ENCODE measurements around the gene RFC2. TPM values are rescaled to one million over a fixed set of nuclear protein-coding genes. Genes with fewer than 3 reads are reported as not detected.
A peak's percentile ranks its signal among the peaks of the same experiment; 100 is the strongest.

RFC2 gene
- total and polyA plus RNA-seq, 10 of the 15 experiments (the other 5 are each of a cell fraction or from before 2014, with no cell fraction given): 25.8 to 145 (median 90.9) TPM

DNA sequence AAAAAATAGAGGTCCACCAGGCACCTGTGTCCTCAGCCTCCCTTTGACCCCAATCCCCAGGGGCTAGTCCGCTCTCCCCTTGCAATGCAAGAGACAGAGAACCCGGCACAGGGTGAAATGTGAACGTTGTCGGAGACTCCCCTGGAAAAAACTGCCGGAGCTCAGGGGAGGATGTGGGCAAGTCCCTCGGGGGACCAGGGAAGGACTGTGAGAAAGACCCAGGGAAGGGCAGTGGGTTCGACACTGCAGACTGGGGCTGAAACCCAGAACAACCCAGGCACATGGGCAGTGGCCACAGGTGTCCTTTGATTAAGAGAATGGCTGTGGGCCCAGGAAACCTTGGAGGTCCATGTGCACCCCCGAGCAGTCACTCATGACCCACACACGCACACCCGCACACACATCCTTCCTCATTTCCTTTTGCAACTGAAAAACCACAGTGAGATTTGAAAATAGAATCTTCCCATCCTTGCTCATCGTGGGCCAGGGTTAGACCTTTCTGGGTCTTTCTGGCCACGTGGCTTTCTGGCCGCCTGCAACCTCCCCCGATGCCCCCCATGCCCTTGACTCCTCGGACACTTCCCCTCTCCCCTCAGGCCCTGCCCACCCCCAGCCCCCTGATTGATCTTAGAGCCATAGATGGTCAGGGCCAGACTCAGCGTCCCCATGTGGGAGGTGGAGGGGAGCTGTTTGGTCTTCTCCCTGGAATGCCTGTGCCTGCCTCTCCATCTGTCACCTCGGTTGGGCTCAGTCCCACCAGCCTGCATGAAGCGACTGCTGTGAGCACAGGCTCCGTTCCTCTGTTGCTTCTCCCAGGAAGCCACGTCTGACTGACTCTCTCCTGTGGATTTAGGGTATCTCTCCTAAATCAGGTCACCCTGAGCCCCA is 36.5 kb downstream of the RFC2 start (continued):
- TF ChIP-seq, protein P1, sequence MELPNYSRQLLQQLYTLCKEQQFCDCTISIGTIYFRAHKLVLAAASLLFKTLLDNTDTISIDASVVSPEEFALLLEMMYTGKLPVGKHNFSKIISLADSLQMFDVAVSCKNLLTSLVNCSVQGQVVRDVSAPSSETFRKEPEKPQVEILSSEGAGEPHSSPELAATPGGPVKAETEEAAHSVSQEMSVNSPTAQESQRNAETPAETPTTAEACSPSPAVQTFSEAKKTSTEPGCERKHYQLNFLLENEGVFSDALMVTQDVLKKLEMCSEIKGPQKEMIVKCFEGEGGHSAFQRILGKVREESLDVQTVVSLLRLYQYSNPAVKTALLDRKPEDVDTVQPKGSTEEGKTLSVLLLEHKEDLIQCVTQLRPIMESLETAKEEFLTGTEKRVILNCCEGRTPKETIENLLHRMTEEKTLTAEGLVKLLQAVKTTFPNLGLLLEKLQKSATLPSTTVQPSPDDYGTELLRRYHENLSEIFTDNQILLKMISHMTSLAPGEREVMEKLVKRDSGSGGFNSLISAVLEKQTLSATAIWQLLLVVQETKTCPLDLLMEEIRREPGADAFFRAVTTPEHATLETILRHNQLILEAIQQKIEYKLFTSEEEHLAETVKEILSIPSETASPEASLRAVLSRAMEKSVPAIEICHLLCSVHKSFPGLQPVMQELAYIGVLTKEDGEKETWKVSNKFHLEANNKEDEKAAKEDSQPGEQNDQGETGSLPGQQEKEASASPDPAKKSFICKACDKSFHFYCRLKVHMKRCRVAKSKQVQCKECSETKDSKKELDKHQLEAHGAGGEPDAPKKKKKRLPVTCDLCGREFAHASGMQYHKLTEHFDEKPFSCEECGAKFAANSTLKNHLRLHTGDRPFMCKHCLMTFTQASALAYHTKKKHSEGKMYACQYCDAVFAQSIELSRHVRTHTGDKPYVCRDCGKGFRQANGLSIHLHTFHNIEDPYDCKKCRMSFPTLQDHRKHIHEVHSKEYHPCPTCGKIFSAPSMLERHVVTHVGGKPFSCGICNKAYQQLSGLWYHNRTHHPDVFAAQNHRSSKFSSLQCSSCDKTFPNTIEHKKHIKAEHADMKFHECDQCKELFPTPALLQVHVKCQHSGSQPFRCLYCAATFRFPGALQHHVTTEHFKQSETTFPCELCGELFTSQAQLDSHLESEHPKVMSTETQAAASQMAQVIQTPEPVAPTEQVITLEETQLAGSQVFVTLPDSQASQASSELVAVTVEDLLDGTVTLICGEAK (IDR thresholded peaks at IDR 0.05; ENCODE audit: borderline replicate concordance): peak; percentile 42; the same call in 1 of the 2 replicates
- TF ChIP-seq CBX5 (IDR thresholded peaks at IDR 0.05; ENCODE audit: low read depth) (no peak), PML (IDR thresholded peaks at IDR 0.05; ENCODE audit: low read length) (no peak), HDGF (IDR thresholded peaks at IDR 0.05) (no peak), MYB (IDR thresholded peaks at IDR 0.05; ENCODE audit: borderline replicate concordance, low read depth, low read length) (no peak), RB1 (IDR thresholded peaks at IDR 0.05; ENCODE audit: borderline replicate concordance) (peak; percentile 97), NR2F1 (conservative IDR thresholded peaks at IDR 0.05) (peak; percentile 87), PAX8 (IDR thresholded peaks at IDR 0.05) (no peak), CREM (IDR thresholded peaks at IDR 0.05; ENCODE audit: low read depth) (peak; percentile 78), RBBP5 (conservative IDR thresholded peaks at IDR 0.05) (no peak), YBX1 (IDR thresholded peaks at IDR 0.05) (peak; percentile 88), JUND (IDR thresholded peaks at IDR 0.05; ENCODE audit: low read depth, low read length) (no peak), ZSCAN29 (IDR thresholded peaks at IDR 0.05) (no peak), WRNIP1 (IDR thresholded peaks at IDR 0.05; ENCODE audit: borderline replicate concordance, low read depth, low read length) (no peak), CHD4 (IDR thresholded peaks at IDR 0.05) (no peak), POLR2AphosphoS5 (IDR thresholded peaks at IDR 0.05; ENCODE audit: low read length) (peak; percentile 83; the same call in 1 of the 2 replicates), MTA2 (IDR thresholded peaks at IDR 0.05; ENCODE audit: low read depth) (peak; percentile 79)
- TF ChIP-seq, protein P2, sequence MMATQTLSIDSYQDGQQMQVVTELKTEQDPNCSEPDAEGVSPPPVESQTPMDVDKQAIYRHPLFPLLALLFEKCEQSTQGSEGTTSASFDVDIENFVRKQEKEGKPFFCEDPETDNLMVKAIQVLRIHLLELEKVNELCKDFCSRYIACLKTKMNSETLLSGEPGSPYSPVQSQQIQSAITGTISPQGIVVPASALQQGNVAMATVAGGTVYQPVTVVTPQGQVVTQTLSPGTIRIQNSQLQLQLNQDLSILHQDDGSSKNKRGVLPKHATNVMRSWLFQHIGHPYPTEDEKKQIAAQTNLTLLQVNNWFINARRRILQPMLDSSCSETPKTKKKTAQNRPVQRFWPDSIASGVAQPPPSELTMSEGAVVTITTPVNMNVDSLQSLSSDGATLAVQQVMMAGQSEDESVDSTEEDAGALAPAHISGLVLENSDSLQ (IDR thresholded peaks at IDR 0.05): peak; percentile 86
- TF ChIP-seq, protein P3, sequence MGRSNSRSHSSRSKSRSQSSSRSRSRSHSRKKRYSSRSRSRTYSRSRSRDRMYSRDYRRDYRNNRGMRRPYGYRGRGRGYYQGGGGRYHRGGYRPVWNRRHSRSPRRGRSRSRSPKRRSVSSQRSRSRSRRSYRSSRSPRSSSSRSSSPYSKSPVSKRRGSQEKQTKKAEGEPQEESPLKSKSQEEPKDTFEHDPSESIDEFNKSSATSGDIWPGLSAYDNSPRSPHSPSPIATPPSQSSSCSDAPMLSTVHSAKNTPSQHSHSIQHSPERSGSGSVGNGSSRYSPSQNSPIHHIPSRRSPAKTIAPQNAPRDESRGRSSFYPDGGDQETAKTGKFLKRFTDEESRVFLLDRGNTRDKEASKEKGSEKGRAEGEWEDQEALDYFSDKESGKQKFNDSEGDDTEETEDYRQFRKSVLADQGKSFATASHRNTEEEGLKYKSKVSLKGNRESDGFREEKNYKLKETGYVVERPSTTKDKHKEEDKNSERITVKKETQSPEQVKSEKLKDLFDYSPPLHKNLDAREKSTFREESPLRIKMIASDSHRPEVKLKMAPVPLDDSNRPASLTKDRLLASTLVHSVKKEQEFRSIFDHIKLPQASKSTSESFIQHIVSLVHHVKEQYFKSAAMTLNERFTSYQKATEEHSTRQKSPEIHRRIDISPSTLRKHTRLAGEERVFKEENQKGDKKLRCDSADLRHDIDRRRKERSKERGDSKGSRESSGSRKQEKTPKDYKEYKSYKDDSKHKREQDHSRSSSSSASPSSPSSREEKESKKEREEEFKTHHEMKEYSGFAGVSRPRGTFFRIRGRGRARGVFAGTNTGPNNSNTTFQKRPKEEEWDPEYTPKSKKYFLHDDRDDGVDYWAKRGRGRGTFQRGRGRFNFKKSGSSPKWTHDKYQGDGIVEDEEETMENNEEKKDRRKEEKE (IDR thresholded peaks at IDR 0.05): no peak
- TF ChIP-seq, protein P4, sequence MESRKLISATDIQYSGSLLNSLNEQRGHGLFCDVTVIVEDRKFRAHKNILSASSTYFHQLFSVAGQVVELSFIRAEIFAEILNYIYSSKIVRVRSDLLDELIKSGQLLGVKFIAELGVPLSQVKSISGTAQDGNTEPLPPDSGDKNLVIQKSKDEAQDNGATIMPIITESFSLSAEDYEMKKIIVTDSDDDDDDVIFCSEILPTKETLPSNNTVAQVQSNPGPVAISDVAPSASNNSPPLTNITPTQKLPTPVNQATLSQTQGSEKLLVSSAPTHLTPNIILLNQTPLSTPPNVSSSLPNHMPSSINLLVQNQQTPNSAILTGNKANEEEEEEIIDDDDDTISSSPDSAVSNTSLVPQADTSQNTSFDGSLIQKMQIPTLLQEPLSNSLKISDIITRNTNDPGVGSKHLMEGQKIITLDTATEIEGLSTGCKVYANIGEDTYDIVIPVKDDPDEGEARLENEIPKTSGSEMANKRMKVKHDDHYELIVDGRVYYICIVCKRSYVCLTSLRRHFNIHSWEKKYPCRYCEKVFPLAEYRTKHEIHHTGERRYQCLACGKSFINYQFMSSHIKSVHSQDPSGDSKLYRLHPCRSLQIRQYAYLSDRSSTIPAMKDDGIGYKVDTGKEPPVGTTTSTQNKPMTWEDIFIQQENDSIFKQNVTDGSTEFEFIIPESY (IDR thresholded peaks at IDR 0.05): 0 out of 2 replicates have a peak, but pooled peaks have one; percentile 43
- TF ChIP-seq, protein P5, sequence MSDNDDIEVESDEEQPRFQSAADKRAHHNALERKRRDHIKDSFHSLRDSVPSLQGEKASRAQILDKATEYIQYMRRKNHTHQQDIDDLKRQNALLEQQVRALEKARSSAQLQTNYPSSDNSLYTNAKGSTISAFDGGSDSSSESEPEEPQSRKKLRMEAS (IDR thresholded peaks at IDR 0.05; ENCODE audit: low read depth, low read length): peak; percentile 63
